Astrocyte (in vitro differentiated cells and primary cell): ENCODE results near the gene PEA15.

Experiments
- CTCF ChIP-seq: IDR thresholded peaks from 2 replicates; pipeline ENCODE4 v1.5.1; 2011; ENCODE audit warnings: low read depth, mild to moderate bottlenecking, inconsistent platforms, low read length, moderate library complexity; ENCODE audit not compliant: insufficient read depth
- EZH2 ChIP-seq: IDR thresholded peaks from 2 replicates; pipeline ENCODE4 v1.6.1; 2012; ENCODE audit warnings: mild to moderate bottlenecking, low read length, inconsistent platforms; ENCODE audit not compliant: insufficient read depth

GRCh38 chr1:160238408-160238807 lies 33.2 kb downstream of the PEA15 start:
- no peak for TF ChIP-seq CTCF
- TF ChIP-seq EZH2: no peak
